ENCODE results near the gene CD99.

The CD99 gene

DNA sequence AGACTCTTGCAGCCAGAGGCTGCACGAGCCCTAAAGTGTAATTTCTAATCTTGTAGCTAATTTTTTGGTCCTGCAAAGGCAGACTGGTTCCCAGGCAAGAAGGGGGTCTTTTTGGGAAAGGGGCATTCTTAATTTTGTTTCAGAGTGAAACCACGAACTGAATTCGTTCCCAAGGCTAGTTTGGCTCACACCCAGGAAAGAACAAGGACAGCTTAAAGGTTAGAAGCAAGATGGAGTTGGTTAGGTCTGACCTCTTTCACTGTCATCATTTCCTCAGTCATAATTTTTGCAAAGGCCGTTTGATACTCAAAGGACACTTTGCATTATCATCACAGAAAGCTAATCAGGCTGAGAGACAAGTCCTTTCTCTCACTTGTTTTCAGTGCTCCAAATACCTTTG, 91.7 kb downstream of the CD99 start:
- peaks cover 8 to 12% of the 10 kb centered on the region in 2 donors for H3K27me3 Mint-ChIP-seq
- H3K4me1 Mint-ChIP-seq (ENCODE audit: low read depth in 2 of 2): no peaks in the 10 kb centered on the region
- H3K9me3 Mint-ChIP-seq: no peaks in the 10 kb centered on the region
- ATAC-seq (replicated peaks) (no peak), DNase-seq (no peak)
- H3K36me3 Mint-ChIP-seq (ENCODE audit: insufficient read depth): no peaks in the 10 kb centered on the region
- no peak overlapping the region for H3K4me3 Mint-ChIP-seq
- H3K27ac Mint-ChIP-seq: no peak overlapping the region

DNA sequence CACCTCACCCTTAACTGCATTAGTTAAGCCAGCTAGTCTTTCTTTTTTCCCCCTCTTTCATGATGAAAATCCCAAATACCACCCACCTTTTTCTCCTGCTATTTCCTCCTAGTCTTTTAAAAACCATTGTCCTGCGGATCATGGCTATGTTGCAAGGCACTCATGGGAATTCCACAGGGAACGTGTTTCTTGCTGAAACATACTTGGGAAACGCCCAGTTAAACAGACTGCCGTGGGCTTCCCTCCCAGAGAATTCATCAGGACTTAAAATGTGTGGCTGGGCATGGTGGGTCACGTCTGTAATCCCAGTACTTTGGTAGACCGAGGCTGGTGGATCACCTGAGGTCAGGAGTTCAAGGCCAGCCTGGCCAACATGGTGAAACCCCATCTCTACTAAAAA, 92.9 kb downstream of the CD99 start:
- H3K4me1 Mint-ChIP-seq (ENCODE audit: low read depth in 2 of 2): no peaks in the 10 kb centered on the region
- H3K27ac Mint-ChIP-seq: no peak overlapping the region
- DNase-seq (no peak), ATAC-seq (replicated peaks) (no peak)
- H3K9me3 Mint-ChIP-seq: no peaks in the 10 kb centered on the region
- no peak overlapping the region for H3K4me3 Mint-ChIP-seq
- H3K27me3 Mint-ChIP-seq: peaks cover 7 to 8% of the 10 kb centered on the region in 2 donors
- H3K36me3 Mint-ChIP-seq (ENCODE audit: insufficient read depth): no peaks in the 10 kb centered on the region

- Mint-ChIP-seq H3K4me1 (ENCODE audit: low read depth in 2 of 2) (no peaks in the 10 kb centered on the region), H3K27me3 (peaks cover 7 to 8% of the 10 kb centered on the region in 2 donors), H3K4me3 (no peak overlapping the region), H3K27ac (no peak overlapping the region), H3K9me3 (no peaks in the 10 kb centered on the region), H3K36me3 (ENCODE audit: insufficient read depth) (no peaks in the 10 kb centered on the region)
- ATAC-seq (replicated peaks) (no peak), DNase-seq (no peak)
Measured at GRCh38 chrX:2785538-2785937, 94.4 kb downstream of the CD99 start.

DNA sequence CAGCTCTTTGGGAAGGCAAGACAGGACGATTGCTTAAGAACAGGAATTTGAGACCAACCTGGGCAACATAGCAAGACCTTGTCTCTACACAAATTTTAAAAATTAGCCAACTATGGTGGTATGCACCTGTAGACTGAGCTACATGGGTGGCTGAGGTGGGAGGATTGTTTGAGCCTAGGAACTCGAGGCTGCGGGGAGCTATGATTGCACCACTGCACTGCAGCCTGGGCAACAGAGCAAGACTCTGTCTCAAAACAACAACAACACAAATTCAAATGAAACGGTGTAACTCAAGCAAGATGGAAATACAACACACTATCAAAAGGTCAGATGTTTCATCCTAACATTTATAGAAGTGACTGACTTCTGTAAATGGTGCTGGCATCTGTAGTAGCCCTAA, 97.9 kb downstream of the CD99 start:
- no peaks in the 10 kb centered on the region for H3K9me3 Mint-ChIP-seq
- H3K27me3 Mint-ChIP-seq: peaks cover 7 to 18% of the 10 kb centered on the region in 2 donors
- DNase-seq: no peak
- no peaks in the 10 kb centered on the region for H3K36me3 Mint-ChIP-seq (ENCODE audit: insufficient read depth)
- no peak overlapping the region for H3K4me3 Mint-ChIP-seq
- no peak for ATAC-seq (replicated peaks)
- no peaks in the 10 kb centered on the region for H3K4me1 Mint-ChIP-seq (ENCODE audit: low read depth in 2 of 2)
- no peak overlapping the region for H3K27ac Mint-ChIP-seq

- H3K27me3 Mint-ChIP-seq: peaks cover 7 to 20% of the 10 kb centered on the region in 2 donors
- no peak for DNase-seq
- ATAC-seq (replicated peaks): no peak
- no peaks in the 10 kb centered on the region for H3K9me3 Mint-ChIP-seq
- no peaks in the 10 kb centered on the region for H3K4me1 Mint-ChIP-seq (ENCODE audit: low read depth in 2 of 2)
- no peak overlapping the region for H3K4me3 Mint-ChIP-seq
- H3K36me3 Mint-ChIP-seq (ENCODE audit: insufficient read depth): no peaks in the 10 kb centered on the region
- H3K27ac Mint-ChIP-seq: no peak overlapping the region
Measured at GRCh38 chrX:2789569-2789968, 98.5 kb downstream of the CD99 start.

All from effector memory CD8-positive, alpha-beta T cell (primary cell).